ENCODE data around the gene APBA2. TPM values are rescaled to one million over a fixed set of nuclear protein-coding genes. Genes with fewer than 3 reads are reported as not detected.

The APBA2 gene
- total RNA-seq, 1 donor from 2014 or later, result 0.38 TPM

- intact Hi-C loops (cut with micrococcal nuclease), result no loop called here
- TF ChIP-seq CTCF (IDR thresholded peaks at IDR 0.05; ENCODE audit: borderline replicate concordance), result no peak
These were observed 126.3 kb downstream of the APBA2 start for GRCh38 chr15:29012097-29012496.

GRCh38 chr15:29014493-29014892 is 128.7 kb downstream of the APBA2 start:
- no peaks in the 10 kb centered on the region for H3K27me3 ChIP-seq (ENCODE audit: low read depth)
- DNase-seq, result no peak
- no peaks in the 10 kb centered on the region for H3K36me3 ChIP-seq
- H3K9me3 ChIP-seq (replicated peaks), result no peaks in the 10 kb centered on the region
- no peak overlapping the region for H3K4me3 ChIP-seq
- no peak overlapping the region for H3K27ac ChIP-seq (replicated peaks)
- intact Hi-C loops (cut with micrococcal nuclease), result no loop called here
- no peak for TF ChIP-seq CTCF (IDR thresholded peaks at IDR 0.05; ENCODE audit: borderline replicate concordance)
- H3K4me1 ChIP-seq, result no peaks in the 10 kb centered on the region

More at GRCh38 chr15:29012097-29012496, 126.3 kb downstream of the APBA2 start:
- no peaks in the 10 kb centered on the region for H3K4me1 ChIP-seq
- H3K27ac ChIP-seq (replicated peaks), result no peak overlapping the region
- DNase-seq, result no peak
- H3K36me3 ChIP-seq, result no peaks in the 10 kb centered on the region
- no peak overlapping the region for H3K4me3 ChIP-seq
- H3K27me3 ChIP-seq (ENCODE audit: low read depth), result no peaks in the 10 kb centered on the region
- H3K9me3 ChIP-seq (replicated peaks), result no peaks in the 10 kb centered on the region

GRCh38 chr15:29016518-29016917 is 130.7 kb downstream of the APBA2 start:
- DNase-seq, result no peak
- intact Hi-C loops (cut with micrococcal nuclease), result no loop called here
- H3K4me1 ChIP-seq, result no peaks in the 10 kb centered on the region
- no peak overlapping the region for H3K4me3 ChIP-seq
- no peaks in the 10 kb centered on the region for H3K9me3 ChIP-seq (replicated peaks)
- no peak overlapping the region for H3K27ac ChIP-seq (replicated peaks)
- TF ChIP-seq CTCF (IDR thresholded peaks at IDR 0.05; ENCODE audit: borderline replicate concordance), result no peak
- peaks cover 4% of the 10 kb centered on the region for H3K27me3 ChIP-seq (ENCODE audit: low read depth)
- H3K36me3 ChIP-seq, result no peaks in the 10 kb centered on the region

GRCh38 chr15:29018120-29018805 is 132.5 kb downstream of the APBA2 start:
- intact Hi-C loops (cut with micrococcal nuclease), result no loop called here
- Histone ChIP-seq H3K27ac (replicated peaks) (no peak overlapping the region), H3K4me3 (no peak overlapping the region), H3K9me3 (replicated peaks) (no peaks in the 10 kb centered on the region), H3K36me3 (no peaks in the 10 kb centered on the region), H3K4me1 (no peaks in the 10 kb centered on the region), H3K27me3 (ENCODE audit: low read depth) (peaks cover 4% of the 10 kb centered on the region)
- TF ChIP-seq CTCF (IDR thresholded peaks at IDR 0.05; ENCODE audit: borderline replicate concordance), result no peak
- no peak for DNase-seq

GRCh38 chr15:29018995-29019976 is 133.5 kb downstream of the APBA2 start:
- intact Hi-C loops (cut with micrococcal nuclease), result no loop called here
- no peak for DNase-seq
- no peak for TF ChIP-seq CTCF (IDR thresholded peaks at IDR 0.05; ENCODE audit: borderline replicate concordance)
- H3K36me3 ChIP-seq, result no peaks in the 10 kb centered on the region
- no peaks in the 10 kb centered on the region for H3K4me1 ChIP-seq
- peaks cover 4% of the 10 kb centered on the region for H3K27me3 ChIP-seq (ENCODE audit: low read depth)
- no peak overlapping the region for H3K27ac ChIP-seq (replicated peaks)
- no peaks in the 10 kb centered on the region for H3K9me3 ChIP-seq (replicated peaks)
- H3K4me3 ChIP-seq, result no peak overlapping the region

All from left ventricle myocardium inferior (tissue), 1 donor.